K562 (cell line): ENCODE measurements around the gene BCAS3. TPM values are rescaled to one million over a fixed set of nuclear protein-coding genes. Genes with fewer than 3 reads are reported as not detected.
A peak's percentile ranks its signal among the peaks of the same experiment; 100 is the strongest.

Source experiments
- ATAC-seq: fragments of 200-7000 bp; cut with Tn5 transposase; 3 replicates; pipeline ENCODE4 v1.9.1; 2020; ENCODE audit warnings: moderate library complexity
- BruUV-seq: library from RNA; stranded (reverse); fragments of 400-500 nt; replicated peaks from 2 replicates; lab custom pipeline; 2021; lab: Mats Ljungman, UMichigan
- CTCF ChIA-PET: fragments of 300-600 bp; formaldehyde crosslinking; extraction: SDS; loops from one replicate; lab custom pipeline; 2021; ENCODE audit warnings: low intra/inter-chr PET ratio; lab: Yijun Ruan, JAX
- POLR2A ChIA-PET: fragments of 300-600, 350-650 bp; sonication (Branson Sonifier 250); formaldehyde crosslinking; extraction: SDS; loops from one replicate; lab custom pipeline; 2021; ENCODE audit warnings: antibody characterized with exemption, inconsistent platforms; lab: Yijun Ruan, JAX
- DNase-seq, 4 experiments: peaks; one replicate each; pipeline versions ENCODE4 v3.0.0 to v3.0.0-alpha.2; 2011 to 2018; ENCODE audit warnings: low spot score in 3 of 4, mixed read lengths in 3 of 4; ENCODE audit errors: extremely low read depth in 1 of 4
- FAIRE-seq: peaks from 2 replicates; lab custom pipeline; 2011; peaks lifted over from hg19 to GRCh38; lab: Jason Lieb, UNC
- H2AFZ ChIP-seq: 2 replicates; pipeline ENCODE4 v1.6.0; 2011; ENCODE audit warnings: low read depth, low read length, control low read depth, inconsistent platforms
- H3K27ac ChIP-seq: fragments of 200-600 bp; 3 replicates; pipeline ENCODE4 v1.8.0; 2011; ENCODE audit warnings: low read depth, mild to moderate bottlenecking, control low read depth, inconsistent platforms, low read length, moderate library complexity, mixed read lengths; ENCODE audit errors: extremely low read depth
- H3K27me3 ChIP-seq, 2 experiments: fragments of 300-600 bp in 1 of 2; 2 replicates in 1 of 2; 3 replicates in 1 of 2; pipeline versions ENCODE4 v1.6.0 to v1.8.0; 2011; ENCODE audit warnings: inconsistent platforms in 2 of 2, low read length in 2 of 2, mild to moderate bottlenecking in 1 of 2, mixed read lengths in 1 of 2, moderate library complexity in 1 of 2; ENCODE audit not compliant: control insufficient read depth in 2 of 2, insufficient read depth in 2 of 2
- H3K36me3 ChIP-seq: fragments of 300-600 bp; 3 replicates; pipeline ENCODE4 v1.8.0; 2011; ENCODE audit warnings: mild to moderate bottlenecking, low read length, inconsistent platforms; ENCODE audit not compliant: control insufficient read depth, insufficient read depth
- H3K4me1 ChIP-seq, 2 experiments: fragments of 200-600 bp in 1 of 2; replicated peaks in 1 of 2; 2 replicates in 1 of 2; 3 replicates in 1 of 2; pipeline versions ENCODE4 v1.5.1 to v1.8.0; 2011; ENCODE audit warnings: inconsistent platforms in 2 of 2, low read length in 2 of 2, mild to moderate bottlenecking in 1 of 2, mixed read lengths in 1 of 2, moderate library complexity in 1 of 2; ENCODE audit not compliant: control insufficient read depth in 2 of 2, insufficient read depth in 2 of 2
- H3K4me2 ChIP-seq: 2 replicates; pipeline ENCODE4 v1.6.1; 2011; ENCODE audit warnings: low read length, control low read depth, inconsistent platforms, mixed read lengths; ENCODE audit not compliant: insufficient read depth
- H3K4me3 ChIP-seq: fragments of 200-600 bp; sonication (generic), shearing (Covaris generic); 2 replicates; pipeline ENCODE4 v1.5.1; 2016; ENCODE audit warnings: control low read depth, inconsistent platforms
- H3K79me2 ChIP-seq: fragments of 200-600 bp; 3 replicates; pipeline ENCODE4 v1.8.0; 2011; ENCODE audit warnings: low read length, inconsistent platforms; ENCODE audit not compliant: control insufficient read depth, insufficient read depth
- H3K9ac ChIP-seq, 2 experiments: 2 replicates each; pipeline versions ENCODE4 v1.6.0 to v1.6.1; 2011; ENCODE audit warnings: low read depth in 2 of 2, low read length in 2 of 2, control low read depth in 1 of 2, inconsistent platforms in 1 of 2, mild to moderate bottlenecking in 1 of 2, mixed read lengths in 1 of 2; ENCODE audit not compliant: insufficient read depth in 1 of 2
- H3K9me1 ChIP-seq: one replicate; pipeline ENCODE4 v1.6.0; 2011; ENCODE audit warnings: inconsistent platforms, mild to moderate bottlenecking, low read length, moderate library complexity; ENCODE audit not compliant: control insufficient read depth, insufficient read depth
- H3K9me3 ChIP-seq: replicated peaks from 2 replicates; pipeline ENCODE4 v1.5.1; 2011; ENCODE audit warnings: low read depth, low read length, inconsistent platforms; ENCODE audit not compliant: control insufficient read depth, insufficient read depth
- H4K20me1 ChIP-seq: replicated peaks from 2 replicates; pipeline ENCODE4 v1.6.1; 2011; ENCODE audit warnings: low read length, inconsistent platforms, mixed read lengths; ENCODE audit not compliant: control insufficient read depth, insufficient read depth
- CBX2 ChIP-seq: fragments of 200-600 bp; sonication (generic); IDR thresholded peaks from one replicate; pipeline ENCODE4 v1.6.1; 2012; ENCODE audit warnings: mild to moderate bottlenecking, low read length, inconsistent platforms; ENCODE audit not compliant: insufficient read depth, poor library complexity, severe bottlenecking
- FOXK1 ChIP-seq: sonication (generic); formaldehyde crosslinking; IDR thresholded peaks from 2 replicates; pipeline ENCODE4 v1.8.0; 2022; ENCODE audit warnings: missing genetic modification reagents, mild to moderate bottlenecking, borderline replicate concordance
- FOXO4 ChIP-seq: fragments of 450-650 bp; formaldehyde crosslinking; IDR thresholded peaks from 2 replicates; pipeline ENCODE4 v1.4.0; 2020; ENCODE audit warnings: mild to moderate bottlenecking, moderate library complexity
- MAFK ChIP-seq: IDR thresholded peaks from 2 replicates; pipeline ENCODE4 v1.6.1; 2011; ENCODE audit warnings: low read length, improper control_type of control experiment
- MAZ ChIP-seq, 2 experiments: fragments of 450-650 bp in 1 of 2; sonication (generic) in 1 of 2; formaldehyde crosslinking; IDR thresholded peaks in 1 of 2; conservative IDR thresholded peaks in 1 of 2; 2 replicates each; pipeline versions ENCODE4 v1.4.0 to v1.5.0; 2020; ENCODE audit warnings: mild to moderate bottlenecking in 1 of 2, missing genetic modification reagents in 1 of 2
- MIER1 ChIP-seq: fragments of 450-650 bp; IDR thresholded peaks from 2 replicates; pipeline ENCODE4 v1.6.1; 2016; ENCODE audit warnings: antibody characterized with exemption, mild to moderate bottlenecking, low read depth
- PREB ChIP-seq: sonication (generic); formaldehyde crosslinking; IDR thresholded peaks from 2 replicates; pipeline ENCODE4 v1.8.1; 2023; ENCODE audit warnings: mild to moderate bottlenecking, missing genetic modification reagents
- RFX5 ChIP-seq: IDR thresholded peaks from 2 replicates; pipeline ENCODE4 v1.6.1; 2011; ENCODE audit warnings: low read depth, mild to moderate bottlenecking, improper control_type of control experiment, low read length
- SRSF7 ChIP-seq: fragments of 200-400 bp; formaldehyde crosslinking; optimal IDR thresholded peaks from 2 replicates; pipeline ENCODE3; 2017; ENCODE audit warnings: mild to moderate bottlenecking, low read depth, low read length
- WGBS: fragments of 100-300 bp; shearing (Covaris generic); methylation state at CpG from one replicate; pipeline ENCODE4 v1.1.6; 2016; ENCODE audit warnings: low coverage, mixed read lengths; ENCODE audit not compliant: insufficient coverage; ENCODE audit errors: missing lambda C conversion rate; 5-methylcytosine and 5-hydroxymethylcytosine counted together
- in situ Hi-C: fragments of 300-500 bp; cut with MboI; formaldehyde crosslinking; loops from 4 replicates; pipeline ENCODE4 v1.15.0; 2018; ENCODE audit warnings: inconsistent platforms, mixed read lengths
- intact Hi-C: fragments of 100-400 bp; cut with micrococcal nuclease; formaldehyde crosslinking; loops from 2 replicates; pipeline ENCODE4 v1.14.2; 2022
- polyA plus RNA-seq, 8 experiments: library from polyadenylated mRNA; depleted of rRNA in 4 of 8; stranded (reverse) in 5 of 8; unstranded in 3 of 8; fragments of >200 nt; fragmentation: Nextera tagmentation in 2 of 8; fragmentation: Illumina TruSeq in 1 of 8; extraction: Ambion mirVana in 2 of 8; extraction: Trizol in 1 of 8; gene quantifications; 2 replicates each; pipeline versions ENCODE4 v1.2.1 to v1.2.3, GENCODE V29; 2011 to 2014; ENCODE audit warnings: inconsistent platforms in 1 of 8, missing spikeins in 1 of 8
- total RNA-seq, 7 experiments: library from RNA; depleted of rRNA in 6 of 7; stranded (reverse); fragments of >200 nt in 6 of 7; fragmentation: Illumina TruSeq in 2 of 7; extraction: Trizol in 2 of 7; gene quantifications; 2 replicates each; pipeline versions ENCODE4 v1.2.1 to v1.2.3, GENCODE V29; 2011 to 2021; ENCODE audit warnings: low replicate concordance in 1 of 7

Gene BCAS3
- total and polyA plus RNA-seq, 9 of the 15 experiments (the other 6 are each of a cell fraction or from before 2014, with no cell fraction given), result 1.9 to 5.5 (median 3.5) TPM

GRCh38 chr17:60802377-60802776, 124.7 kb downstream of the BCAS3 start:
- Histone ChIP-seq H3K36me3 (no peaks in the 10 kb centered on the region), H3K4me2 (no peak overlapping the region), H3K9me3 (no peaks in the 10 kb centered on the region), H3K27me3 (peaks cover 4% of the 10 kb centered on the region in 2 experiments; a peak in 3 of 5 replicates), H3K9me1 (no peaks in the 10 kb centered on the region), H3K4me1 (no peaks in the 10 kb centered on the region), H4K20me1 (no peaks in the 10 kb centered on the region), H3K4me3 (no peak overlapping the region), H3K79me2 (no peaks in the 10 kb centered on the region), H3K27ac (no peak overlapping the region), H3K9ac (no peak overlapping the region), H2AFZ (no peak overlapping the region)
- ATAC-seq (no peak), FAIRE-seq (no peak), DNase-seq (no peak)
- ChIA-PET CTCF (no interaction called here), POLR2A (no interaction called here)
- peak; percentile 12 for TF ChIP-seq CBX2
- TF ChIP-seq PREB, result no peak
- no peak for TF ChIP-seq MAZ (CRISPR knock-in tag; conservative IDR thresholded peaks at IDR 0.05 in 1 of 2, IDR thresholded peaks at IDR 0.05 in 1 of 2)
- no TSS peak for BruUV-seq
- in situ Hi-C loops (no loop called here), intact Hi-C loops (no loop called here)
- WGBS, result 0% methylated on average over 6 of the region's 6 CpGs

- ATAC-seq (no peak), FAIRE-seq (no peak), DNase-seq (no peak)
- Histone ChIP-seq H3K4me1 (no peaks in the 10 kb centered on the region), H3K4me2 (no peak overlapping the region), H3K4me3 (no peak overlapping the region), H3K9me3 (no peaks in the 10 kb centered on the region), H3K79me2 (no peaks in the 10 kb centered on the region), H4K20me1 (no peaks in the 10 kb centered on the region), H2AFZ (no peak overlapping the region), H3K9me1 (no peaks in the 10 kb centered on the region), H3K27ac (no peak overlapping the region), H3K36me3 (no peaks in the 10 kb centered on the region), H3K9ac (no peak overlapping the region), H3K27me3 (peaks cover 4% of the 10 kb centered on the region in 2 experiments; a peak in 3 of 5 replicates)
- ChIA-PET POLR2A (no interaction called here), CTCF (no interaction called here)
- 2% methylated on average over 6 of the region's 6 CpGs for WGBS
- in situ Hi-C loops (no loop called here), intact Hi-C loops (no loop called here)
- BruUV-seq, result no TSS peak
- TF ChIP-seq FOXO4 (no peak), MAFK (no peak), RFX5 (no peak), SRSF7 (no peak), MIER1 (no peak), FOXK1 (no peak)
Measured at GRCh38 chr17:60803059-60803458, 125.4 kb downstream of the BCAS3 start.
